ENCODE results near the gene AMIGO1.
A peak's percentile ranks its signal among the peaks of the same experiment; 100 is the strongest.

The AMIGO1 gene

DNA sequence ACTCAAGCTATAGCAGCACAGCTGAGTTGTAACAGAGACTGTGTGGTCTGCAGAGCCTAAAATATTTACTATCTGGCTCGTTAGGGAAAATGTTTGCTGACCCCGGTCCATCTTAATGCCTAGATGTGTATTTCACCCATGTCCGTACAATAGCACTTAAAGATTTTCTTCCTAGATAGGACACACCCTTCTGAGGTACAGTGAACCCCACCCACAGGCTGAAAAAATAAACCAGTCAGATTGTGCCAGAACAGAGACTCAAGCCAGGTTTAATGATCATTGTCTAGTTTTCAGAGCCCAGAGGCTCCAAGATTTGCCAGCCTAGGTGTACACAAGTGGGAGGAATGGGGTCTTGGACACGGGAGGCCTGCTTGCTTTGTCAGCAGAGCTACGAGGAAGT is 5.6 kb downstream of the AMIGO1 start:
- DNase-seq = no peak

DNA sequence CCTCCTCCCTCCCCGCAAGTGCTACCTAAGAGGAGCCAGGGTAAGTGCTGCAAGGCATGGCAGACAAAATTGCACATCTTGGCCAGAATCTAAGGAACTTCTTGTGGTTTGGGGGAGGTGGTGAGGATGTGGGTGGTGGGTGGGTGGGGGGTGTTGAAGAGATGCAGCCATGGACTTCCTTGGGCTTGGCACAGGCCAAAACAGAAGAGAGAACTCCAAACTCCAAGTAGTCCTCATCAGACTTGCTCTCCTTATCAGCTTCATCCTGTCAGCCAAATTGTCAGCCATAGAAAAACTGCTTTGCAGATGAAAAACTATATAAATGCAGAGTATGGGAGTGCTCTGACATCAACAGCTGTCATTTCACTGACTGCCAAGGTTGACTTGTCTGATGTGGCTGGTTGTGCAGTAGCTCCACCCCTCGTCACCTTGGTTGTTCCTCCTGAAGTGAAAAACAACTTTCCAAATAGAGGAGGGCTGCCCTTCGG is 7.1 kb downstream of the AMIGO1 start:
- no peak for DNase-seq

GRCh38 chr1:109501644-109502363 is 7.7 kb downstream of the AMIGO1 start:
- no peak for DNase-seq

- DNase-seq = no peak
Measured at GRCh38 chr1:109500941-109501381, 8.6 kb downstream of the AMIGO1 start.

- DNase-seq = peak in 17 of 56 donors; percentile 21 to 57 (median 40)
Measured at GRCh38 chr1:109499661-109500536, 9.6 kb downstream of the AMIGO1 start.

- no peak for DNase-seq
Measured at GRCh38 chr1:109499081-109499480, 10.4 kb downstream of the AMIGO1 start.

- peak in 15 of 56 donors; percentile 16 to 66 (median 46) for DNase-seq
Measured at GRCh38 chr1:109498161-109498801, 11.2 kb downstream of the AMIGO1 start.

GRCh38 chr1:109497449-109498160 is 11.9 kb downstream of the AMIGO1 start:
- DNase-seq = peak in 1 of 56 donors; percentile 42

DNA sequence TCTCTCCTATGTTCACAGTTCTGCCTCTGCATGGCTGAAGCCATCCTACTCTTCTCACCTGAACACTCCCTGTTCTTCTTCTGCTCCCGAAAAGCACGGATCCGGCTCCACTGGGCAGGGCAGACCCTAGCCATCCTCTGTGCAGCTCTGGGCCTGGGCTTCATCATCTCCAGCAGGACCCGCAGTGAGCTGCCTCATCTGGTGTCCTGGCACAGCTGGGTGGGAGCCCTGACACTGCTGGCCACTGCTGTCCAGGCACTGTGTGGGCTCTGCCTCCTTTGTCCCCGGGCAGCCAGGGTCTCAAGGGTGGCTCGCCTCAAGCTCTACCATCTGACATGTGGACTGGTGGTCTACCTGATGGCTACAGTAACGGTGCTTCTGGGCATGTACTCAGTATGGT is 13.8 kb downstream of the AMIGO1 start:
- DNase-seq = no peak

DNA sequence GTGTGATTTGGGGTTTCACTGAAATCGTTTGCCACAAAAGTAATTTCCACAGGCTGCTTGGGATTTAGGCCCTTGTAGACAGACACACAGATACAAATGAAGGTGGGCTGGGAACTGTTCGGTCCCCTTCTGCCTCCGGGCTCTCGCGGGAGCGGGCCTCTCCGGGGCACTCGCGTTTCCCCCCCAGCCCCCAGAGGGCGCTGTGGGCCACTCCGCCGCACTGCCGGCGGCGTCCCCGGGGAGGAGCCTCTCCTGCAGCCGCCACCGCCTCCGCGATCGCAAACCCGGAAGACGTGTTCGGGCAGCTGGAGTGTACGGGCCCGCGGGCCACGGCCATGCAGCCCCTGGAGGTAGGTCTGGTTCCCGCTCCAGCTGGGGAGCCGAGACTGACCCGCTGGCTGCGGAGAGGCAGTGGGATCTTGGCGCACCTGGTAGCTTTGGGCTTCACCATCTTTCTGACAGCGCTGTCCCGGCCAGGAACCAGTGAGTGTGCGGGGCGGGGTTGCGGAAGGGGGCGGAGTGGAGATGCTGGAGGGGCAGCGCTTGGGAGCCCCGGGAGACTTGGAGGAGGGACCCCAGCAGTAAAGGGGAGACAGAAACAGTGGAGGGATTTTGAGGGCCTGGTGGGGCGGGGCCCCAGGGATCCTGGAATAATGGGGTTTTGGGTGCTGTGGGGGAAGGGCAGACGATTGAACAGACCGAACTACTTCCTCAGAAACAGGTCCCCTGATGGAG is 15.6 kb downstream of the AMIGO1 start, which contains the start of gene CYB561D1:
TSS of gene CYB561D1 (plus strand) at position 290 of the 735 bp plus-strand sequence. CDS start at position 336, 46 bp downstream.
- peak in 55 of 56 donors; percentile 31 to 89 (median 77) for DNase-seq

- DNase-seq = peak in 1 of 56 donors; percentile 22
Measured at GRCh38 chr1:109493227-109493626, 16.3 kb downstream of the AMIGO1 start.

GRCh38 chr1:109492779-109493178 is 16.7 kb downstream of the AMIGO1 start:
- no peak for DNase-seq

GRCh38 chr1:109491372-109491771 is 18.2 kb downstream of the AMIGO1 start:
- no peak for DNase-seq

GRCh38 chr1:109490934-109491302 is 18.6 kb downstream of the AMIGO1 start:
- no peak for DNase-seq

DNA sequence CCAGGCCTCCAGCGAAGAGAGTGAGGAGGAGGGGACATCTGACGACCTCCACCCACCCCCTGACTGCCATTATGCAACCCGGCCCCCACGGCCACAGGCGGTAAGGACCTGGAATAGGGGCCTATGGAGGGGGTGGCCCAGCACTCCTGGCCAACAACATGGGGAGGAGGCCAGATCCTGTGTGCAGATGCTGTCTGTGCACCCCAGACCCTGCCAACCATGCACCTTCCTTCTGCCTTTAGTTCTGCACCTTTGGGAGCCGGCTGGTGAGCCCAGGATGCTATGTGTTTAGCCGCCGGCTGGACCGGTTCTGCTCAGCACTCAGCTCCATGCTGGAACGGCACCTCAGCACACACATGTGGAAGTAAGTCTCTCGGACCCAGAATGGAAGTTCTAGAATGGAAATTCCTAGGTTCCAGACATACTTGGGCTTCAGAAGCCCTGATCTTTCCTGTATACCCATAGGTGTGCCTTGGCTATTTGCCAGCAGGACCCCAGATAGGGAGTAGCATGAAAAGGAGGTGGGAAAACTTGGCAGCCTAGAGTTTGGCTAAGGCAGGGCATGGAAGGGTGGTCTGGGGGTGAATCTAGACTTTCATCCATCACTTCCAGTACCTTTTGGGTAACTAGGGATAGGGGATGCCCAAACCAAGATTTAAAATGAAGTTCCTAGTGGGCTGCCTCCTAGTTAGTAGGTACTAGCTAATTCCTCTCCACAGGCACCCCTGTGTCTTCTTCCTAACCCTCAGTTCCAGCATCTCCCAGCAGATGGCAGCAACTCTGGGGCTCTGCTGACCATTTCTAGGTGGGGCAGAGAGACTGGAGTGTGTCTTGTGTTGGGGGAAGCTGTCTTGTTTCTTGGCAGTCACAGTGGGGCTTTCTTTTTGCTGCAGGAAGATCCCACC is 19.2 kb downstream of the AMIGO1 start:
- peak in 40 of 56 donors; percentile 19 to 83 (median 50) for DNase-seq

GRCh38 chr1:109488696-109489095 is 20.8 kb downstream of the AMIGO1 start:
- DNase-seq = no peak

DNA sequence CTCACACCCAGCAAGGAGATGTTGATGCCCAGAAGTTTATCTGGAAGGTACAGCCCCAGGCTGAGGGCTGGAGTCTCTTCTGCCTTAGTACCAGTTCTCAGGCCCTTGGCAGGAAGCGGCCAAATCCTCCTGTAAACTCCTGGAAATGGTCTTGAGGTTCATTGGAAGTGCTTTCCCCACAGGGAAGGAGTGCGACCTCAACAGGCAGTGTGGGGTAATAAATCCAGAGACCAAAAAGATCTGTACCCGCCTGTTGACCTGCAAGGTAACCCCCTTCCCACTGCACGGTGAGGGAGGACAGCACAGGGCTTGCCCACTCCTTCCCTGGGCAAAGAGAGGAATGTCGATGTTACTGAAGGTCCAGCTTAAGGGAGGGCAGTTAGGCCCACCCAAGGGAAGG is 21.3 kb downstream of the AMIGO1 start:
- DNase-seq = no peak

GRCh38 chr1:109487261-109487660 is 22.3 kb downstream of the AMIGO1 start:
- no peak for DNase-seq

- no peak for DNase-seq
Measured at GRCh38 chr1:109485001-109485400, 24.5 kb downstream of the AMIGO1 start.

Data from amygdala (tissue), 56 donors.